WTC11 (cell line): ENCODE results near the gene MICAL3. TPM values are rescaled to one million over a fixed set of nuclear protein-coding genes. Genes with fewer than 3 reads are reported as not detected.

Experiments
- ATAC-seq: fragments of 200-7000 bp; cut with Tn5 transposase; 2 replicates; pipeline ENCODE4 v1.10.0; 2021; ENCODE audit warnings: mild to moderate bottlenecking, moderate library complexity
- CTCF ChIA-PET: fragments of 300-600 bp; sonication (Branson Sonifier 250); formaldehyde crosslinking; loops from one replicate; lab custom pipeline; 2021; ENCODE audit warnings: antibody characterized with exemption; lab: Charles Lee
- POLR2A ChIA-PET: fragments of 350-600 bp; sonication (Branson Sonifier 250); formaldehyde crosslinking; loops from one replicate; lab custom pipeline; 2021; ENCODE audit warnings: antibody characterized with exemption; lab: Charles Lee
- DNase-seq: peaks from one replicate; pipeline ENCODE4 v3.0.0; 2021; ENCODE audit warnings: low spot score
- H3K27ac Mint-ChIP-seq: 2 replicates; pipeline ENCODE4 v1.8.0; 2021; ENCODE audit warnings: mixed read lengths
- H3K27me3 Mint-ChIP-seq: 2 replicates; pipeline ENCODE4 v1.8.0; 2021; ENCODE audit warnings: low read depth, mild to moderate bottlenecking, moderate library complexity, mixed read lengths
- H3K36me3 Mint-ChIP-seq: 2 replicates; pipeline ENCODE4 v1.8.0; 2021; ENCODE audit warnings: mixed read lengths
- H3K4me1 Mint-ChIP-seq: 2 replicates; pipeline ENCODE4 v1.8.0; 2022; ENCODE audit warnings: mixed read lengths
- H3K4me3 Mint-ChIP-seq: 2 replicates; pipeline ENCODE4 v1.8.0; 2021; ENCODE audit warnings: mild to moderate bottlenecking, moderate library complexity, mixed read lengths
- H3K9me3 Mint-ChIP-seq: 2 replicates; pipeline ENCODE4 v1.8.0; 2021; ENCODE audit warnings: mixed read lengths
- AFF4 ChIP-seq: sonication (generic); formaldehyde crosslinking; IDR thresholded peaks from 2 replicates; pipeline ENCODE4 v1.8.1; 2023; ENCODE audit warnings: mild to moderate bottlenecking, missing genetic modification reagents, borderline replicate concordance
- ATF3 ChIP-seq: sonication (generic); formaldehyde crosslinking; conservative IDR thresholded peaks from 2 replicates; pipeline ENCODE4 v1.8.1; 2022; ENCODE audit warnings: mild to moderate bottlenecking, missing genetic modification reagents
- CBFB ChIP-seq: sonication (generic); formaldehyde crosslinking; IDR thresholded peaks from 2 replicates; pipeline ENCODE4 v1.8.1; 2022; ENCODE audit warnings: mild to moderate bottlenecking, low read depth, missing genetic modification reagents
- E2F4 ChIP-seq: sonication (generic); formaldehyde crosslinking; IDR thresholded peaks from 2 replicates; pipeline ENCODE4 v1.8.1; 2022; ENCODE audit warnings: low read depth, mild to moderate bottlenecking, moderate library complexity, missing genetic modification reagents, borderline replicate concordance
- ELF4 ChIP-seq: sonication (generic); formaldehyde crosslinking; IDR thresholded peaks from 2 replicates; pipeline ENCODE4 v1.8.1; 2022; ENCODE audit warnings: low read depth, mild to moderate bottlenecking, moderate library complexity, missing genetic modification reagents
- ESRRA ChIP-seq: sonication (generic); formaldehyde crosslinking; IDR thresholded peaks from 2 replicates; pipeline ENCODE4 v1.8.1; 2022; ENCODE audit warnings: mild to moderate bottlenecking, missing genetic modification reagents, borderline replicate concordance
- JUN ChIP-seq: sonication (generic); formaldehyde crosslinking; IDR thresholded peaks from 2 replicates; pipeline ENCODE4 v1.8.0; 2023; ENCODE audit warnings: mild to moderate bottlenecking, missing genetic modification reagents
- TEAD1 ChIP-seq: sonication (generic); formaldehyde crosslinking; IDR thresholded peaks from 2 replicates; pipeline ENCODE4 v1.8.0; 2022; ENCODE audit warnings: mild to moderate bottlenecking, missing genetic modification reagents
- ZNF232 ChIP-seq: sonication (generic); formaldehyde crosslinking; IDR thresholded peaks from 2 replicates; pipeline ENCODE4 v1.8.0; 2022; ENCODE audit warnings: mild to moderate bottlenecking, missing genetic modification reagents
- ZNF281 ChIP-seq: sonication (generic); formaldehyde crosslinking; IDR thresholded peaks from 2 replicates; pipeline ENCODE4 v1.8.0; 2023; ENCODE audit warnings: mild to moderate bottlenecking, missing genetic modification reagents
- ZNF416 ChIP-seq: fragments of 250-450 bp; sonication (Bioruptor Pico); IDR thresholded peaks from 2 replicates; pipeline ENCODE4 v1.9.0; 2021; ENCODE audit warnings: mild to moderate bottlenecking, inconsistent platforms
- ZNF425 ChIP-seq: fragments of 250-450 bp; sonication (Bioruptor Pico); conservative IDR thresholded peaks from 2 replicates; pipeline ENCODE4 v1.9.0; 2021; ENCODE audit warnings: mild to moderate bottlenecking
- ZNF512 ChIP-seq: sonication (generic); formaldehyde crosslinking; IDR thresholded peaks from 2 replicates; pipeline ENCODE4 v1.8.1; 2022; ENCODE audit warnings: missing genetic modification reagents, borderline replicate concordance
- ZSCAN18 ChIP-seq: fragments of 250-450 bp; sonication (Bioruptor Pico); IDR thresholded peaks from 2 replicates; pipeline ENCODE4 v2.1.2; 2022; ENCODE audit warnings: mild to moderate bottlenecking, moderate library complexity
- total RNA-seq: library from RNA; stranded (reverse); gene quantifications from 3 replicates; pipeline ENCODE4 v1.2.3, GENCODE V29; 2021

Gene MICAL3
- total RNA-seq, 1 experiment from 2014 or later = 41.2 TPM

- peak; percentile 23; the same call in 1 of the 2 replicates for ATAC-seq
- ChIA-PET POLR2A (no interaction called here), CTCF (interaction anchor here (1.9 kb wide), 1 partner anchor 130 kb away, joined by 4 read pairs; no protein-coding TSS in a partner anchor)
- no peaks in the 10 kb centered on the region for H3K36me3 Mint-ChIP-seq
- peaks cover 70% of the 10 kb centered on the region for H3K4me1 Mint-ChIP-seq
- H3K9me3 Mint-ChIP-seq = no peaks in the 10 kb centered on the region
- no peaks in the 10 kb centered on the region for H3K27me3 Mint-ChIP-seq
- DNase-seq = no peak
- TF ChIP-seq ZNF281 (CRISPR knock-in tag) (no peak), ZSCAN18 (CRISPR knock-in tag) (no peak), ELF4 (no peak), ZNF232 (CRISPR knock-in tag) (no peak), TEAD1 (CRISPR knock-in tag) (no peak)
- H3K27ac Mint-ChIP-seq = peak overlapping the region; percentile 38
- H3K4me3 Mint-ChIP-seq = no peak overlapping the region
These were observed 78.3 kb downstream of the MICAL3 start for GRCh38 chr22:17945888-17946648.

- H3K27me3 Mint-ChIP-seq = no peaks in the 10 kb centered on the region
- ChIA-PET POLR2A (no interaction called here), CTCF (interaction anchor here (1.9 kb wide), 1 partner anchor 131 kb away, joined by 4 read pairs; no protein-coding TSS in a partner anchor)
- peaks cover 68% of the 10 kb centered on the region for H3K4me1 Mint-ChIP-seq
- ATAC-seq = no peak
- no peak for DNase-seq
- H3K4me3 Mint-ChIP-seq = no peak overlapping the region
- peak overlapping the region; percentile 38 for H3K27ac Mint-ChIP-seq
- H3K36me3 Mint-ChIP-seq = no peaks in the 10 kb centered on the region
- H3K9me3 Mint-ChIP-seq = no peaks in the 10 kb centered on the region
- no peak for TF ChIP-seq ESRRA (CRISPR knock-in tag)
- no peak for TF ChIP-seq ZNF416 (CRISPR knock-in tag)
- no peak for TF ChIP-seq ZNF512
- TF ChIP-seq ELF4 = no peak
- no peak for TF ChIP-seq ZNF425 (CRISPR knock-in tag)
- TF ChIP-seq AFF4 (CRISPR knock-in tag) = no peak
- no peak for TF ChIP-seq JUN (CRISPR knock-in tag)
- TF ChIP-seq E2F4 (CRISPR knock-in tag) = no peak
- no peak for TF ChIP-seq CBFB (CRISPR knock-in tag)
- no peak for TF ChIP-seq ATF3 (CRISPR knock-in tag)
- no peak for TF ChIP-seq ZNF281 (CRISPR knock-in tag)
These were observed 79.0 kb downstream of the MICAL3 start for GRCh38 chr22:17945156-17945887.
